HepG2 (cell line): Measurements from ENCODE around the gene DHRS12. TPM values are rescaled to one million over a fixed set of nuclear protein-coding genes. Genes with fewer than 3 reads are reported as not detected.

Experiments
- ATRX ChIP-seq: sonication (generic); formaldehyde crosslinking; IDR thresholded peaks from 2 replicates; pipeline ENCODE4 v1.4.0; 2020; ENCODE audit warnings: missing genetic modification reagents, borderline replicate concordance
- EHMT2 ChIP-seq: fragments of 200-600 bp; sonication (generic); IDR thresholded peaks from 2 replicates; pipeline ENCODE4 v1.7.0; 2017; ENCODE audit warnings: antibody characterized with exemption, low read depth, low read length, borderline replicate concordance
- HDAC2 ChIP-seq: sonication (generic); formaldehyde crosslinking; IDR thresholded peaks from 2 replicates; pipeline ENCODE4 v1.4.0; 2020; ENCODE audit warnings: missing genetic modification reagents
- KDM2A ChIP-seq: sonication (generic); formaldehyde crosslinking; IDR thresholded peaks from 2 replicates; pipeline ENCODE4 v1.4.0; 2020; ENCODE audit warnings: low read depth, missing genetic modification reagents, borderline replicate concordance
- KMT2B ChIP-seq: IDR thresholded peaks from 2 replicates; pipeline ENCODE4 v1.6.1; 2016; ENCODE audit warnings: missing genetic modification reagents, missing compliant biosample characterization
- MTA3 ChIP-seq: sonication (generic); formaldehyde crosslinking; IDR thresholded peaks from 2 replicates; pipeline ENCODE4 v1.4.0; 2020; ENCODE audit warnings: missing genetic modification reagents
- MTF1 ChIP-seq: sonication (generic); formaldehyde crosslinking; IDR thresholded peaks from 2 replicates; pipeline ENCODE4 v1.5.0; 2020; ENCODE audit warnings: missing genetic modification reagents
- PTBP1 ChIP-seq: fragments of 200-400 bp; formaldehyde crosslinking; IDR thresholded peaks from 2 replicates; pipeline ENCODE4 v1.6.1; 2018; ENCODE audit warnings: low read length, low read depth; ENCODE audit not compliant: poor library complexity, severe bottlenecking
- SALL1 ChIP-seq: sonication (generic); formaldehyde crosslinking; IDR thresholded peaks from 2 replicates; pipeline ENCODE4 v1.8.0; 2022; ENCODE audit warnings: mild to moderate bottlenecking, missing genetic modification reagents
- SNAI1 ChIP-seq: sonication (generic); formaldehyde crosslinking; IDR thresholded peaks from 2 replicates; pipeline ENCODE4 v1.5.0; 2020; ENCODE audit warnings: mild to moderate bottlenecking, missing genetic modification reagents, borderline replicate concordance
- TCF12 ChIP-seq, 2 experiments: fragments of 450-650 bp in 1 of 2; sonication (generic) in 1 of 2; formaldehyde crosslinking in 1 of 2; IDR thresholded peaks; 2 replicates each; pipeline versions ENCODE4 v1.6.1 to v1.8.0; 2017 to 2022; ENCODE audit warnings: antibody characterized with exemption in 1 of 2, mild to moderate bottlenecking in 1 of 2, missing genetic modification reagents in 1 of 2, moderate library complexity in 1 of 2
- TCF7 ChIP-seq: sonication (generic); IDR thresholded peaks from 2 replicates; pipeline ENCODE4 v1.6.1; 2016; ENCODE audit warnings: antibody characterized with exemption, low read depth
- ZNF44 ChIP-seq: sonication (generic); formaldehyde crosslinking; IDR thresholded peaks from 2 replicates; pipeline ENCODE4 v1.5.1; 2020; ENCODE audit warnings: mild to moderate bottlenecking, missing genetic modification reagents
- ZNF468 ChIP-seq: sonication (generic); formaldehyde crosslinking; IDR thresholded peaks from 2 replicates; pipeline ENCODE4 v1.8.0; 2022; ENCODE audit warnings: mild to moderate bottlenecking, moderate library complexity, missing genetic modification reagents
- ZNF484 ChIP-seq: sonication (generic); formaldehyde crosslinking; IDR thresholded peaks from 2 replicates; pipeline ENCODE4 v1.5.1; 2020; ENCODE audit warnings: mild to moderate bottlenecking, low read depth, missing genetic modification reagents, borderline replicate concordance
- ZNF543 ChIP-seq: sonication (generic); formaldehyde crosslinking; IDR thresholded peaks from 2 replicates; pipeline ENCODE4 v1.4.0; 2020; ENCODE audit warnings: mild to moderate bottlenecking, missing genetic modification reagents
- ZNF546 ChIP-seq: sonication (generic); formaldehyde crosslinking; conservative IDR thresholded peaks from 2 replicates; pipeline ENCODE4 v1.8.1; 2023; ENCODE audit warnings: mild to moderate bottlenecking, missing genetic modification reagents
- ZSCAN20 ChIP-seq: sonication (generic); formaldehyde crosslinking; IDR thresholded peaks from 2 replicates; pipeline ENCODE4 v1.4.0; 2020; ENCODE audit warnings: missing genetic modification reagents, mild to moderate bottlenecking, borderline replicate concordance
- polyA plus RNA-seq, 8 experiments: library from polyadenylated mRNA; depleted of rRNA in 3 of 8; stranded (reverse) in 7 of 8; unstranded in 1 of 8; fragments of >200 nt; fragmentation: Illumina TruSeq in 4 of 8; extraction: Trizol in 4 of 8; gene quantifications; 2 replicates each; pipeline versions ENCODE4 v1.2.1 to v1.2.3, GENCODE V29; 2011 to 2016; ENCODE audit warnings: low read depth in 4 of 8, missing spikeins in 1 of 8, mixed read lengths in 1 of 8; ENCODE audit not compliant: insufficient read depth in 1 of 8
- total RNA-seq, 5 experiments: library from RNA; depleted of rRNA; stranded (reverse); fragments of >200 nt; fragmentation: Illumina TruSeq; extraction: Trizol; gene quantifications; 2 replicates each; pipeline ENCODE4 v1.2.3, GENCODE V29; 2016; ENCODE audit warnings: low read depth in 1 of 5
- TF ChIP-seq, protein P1 (sequence below): sonication (generic); formaldehyde crosslinking; IDR thresholded peaks from 2 replicates; pipeline ENCODE4 v1.4.0; 2020; ENCODE audit warnings: mild to moderate bottlenecking, missing genetic modification reagents
- TF ChIP-seq, protein P2 (sequence below): IDR thresholded peaks from 2 replicates; pipeline ENCODE4 v1.6.1; 2012; ENCODE audit warnings: inconsistent platforms
- TF ChIP-seq, protein P3 (sequence below): sonication (generic); formaldehyde crosslinking; IDR thresholded peaks from 2 replicates; pipeline ENCODE4 v1.8.0; 2023; ENCODE audit warnings: mild to moderate bottlenecking, missing genetic modification reagents
- TF ChIP-seq, protein P4 (sequence below): sonication (generic); formaldehyde crosslinking; IDR thresholded peaks from 2 replicates; pipeline ENCODE4 v1.4.0; 2020; ENCODE audit warnings: mild to moderate bottlenecking, low read depth, missing genetic modification reagents
- TF ChIP-seq, protein P5 (sequence below): sonication (generic); formaldehyde crosslinking; IDR thresholded peaks from 2 replicates; pipeline ENCODE4 v1.5.0; 2020; ENCODE audit warnings: mild to moderate bottlenecking, missing genetic modification reagents

The DHRS12 gene
- total and polyA plus RNA-seq, 2 of the 13 experiments (the other 11 are each of a cell fraction or from before 2014, with no cell fraction given), result 7.2 to 8.4 TPM

DNA sequence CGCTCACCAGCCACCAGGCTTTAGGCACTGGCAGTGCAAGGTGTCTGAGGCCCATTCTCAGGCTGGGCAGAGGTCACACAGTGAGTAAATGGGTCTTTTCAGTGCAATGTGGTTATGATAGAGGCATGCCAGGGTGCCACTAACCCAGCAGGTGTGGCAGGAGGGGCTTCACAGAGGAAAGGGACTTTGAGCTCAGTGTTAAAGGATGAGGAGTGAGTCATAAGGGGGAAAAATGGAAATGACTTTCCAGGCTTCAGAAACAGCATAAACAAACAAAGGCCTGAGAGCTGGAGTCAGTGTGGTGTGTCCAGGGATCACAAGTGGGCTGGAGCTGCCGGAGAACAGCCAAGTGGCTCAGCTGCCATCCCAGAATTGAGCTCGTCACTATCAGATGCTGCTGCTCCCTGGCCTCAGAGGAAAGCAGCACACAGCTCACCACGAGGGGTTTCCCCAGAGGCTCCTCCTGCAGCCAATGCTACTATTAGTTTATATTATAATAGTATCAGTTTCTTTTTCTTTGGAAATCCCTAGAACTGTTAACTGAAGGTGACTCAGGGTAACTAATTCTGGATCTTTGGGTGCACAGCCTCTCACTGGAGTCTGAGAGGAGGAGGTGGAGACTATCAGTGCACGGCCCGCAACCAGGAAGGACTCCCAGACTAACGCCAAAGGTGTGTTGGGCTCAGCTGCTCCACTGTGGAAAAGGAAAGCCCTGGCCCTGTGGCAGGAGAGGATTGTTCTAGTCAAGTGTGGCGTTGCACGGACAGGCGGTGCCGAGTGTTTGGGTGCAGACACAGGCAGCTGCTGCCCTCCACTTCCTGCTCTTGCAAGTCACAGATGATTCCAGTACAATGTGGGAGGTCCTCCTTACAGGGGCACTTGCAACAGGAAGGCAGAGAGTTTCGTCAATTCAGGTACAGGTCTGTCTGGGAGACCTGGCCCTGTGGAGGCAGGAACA, 39.5 kb downstream of the DHRS12 start (continued):
- no peak for TF ChIP-seq ZNF484 (CRISPR knock-in tag)
- TF ChIP-seq HDAC2, result 0 out of 2 replicates have a peak, but pooled peaks have one; percentile 38
- no peak for TF ChIP-seq KMT2B (CRISPR knock-in tag)
- no peak for TF ChIP-seq TCF12 (IDR thresholded peaks at IDR 0.05)
- no peak for TF ChIP-seq TCF12 (CRISPR knock-in tag; IDR thresholded peaks at IDR 0.05)
- TF ChIP-seq SNAI1, result no peak
- no peak for TF ChIP-seq KDM2A (CRISPR knock-in tag)
- TF ChIP-seq SALL1 (CRISPR knock-in tag), result peak; percentile 93
- TF ChIP-seq, protein P1, sequence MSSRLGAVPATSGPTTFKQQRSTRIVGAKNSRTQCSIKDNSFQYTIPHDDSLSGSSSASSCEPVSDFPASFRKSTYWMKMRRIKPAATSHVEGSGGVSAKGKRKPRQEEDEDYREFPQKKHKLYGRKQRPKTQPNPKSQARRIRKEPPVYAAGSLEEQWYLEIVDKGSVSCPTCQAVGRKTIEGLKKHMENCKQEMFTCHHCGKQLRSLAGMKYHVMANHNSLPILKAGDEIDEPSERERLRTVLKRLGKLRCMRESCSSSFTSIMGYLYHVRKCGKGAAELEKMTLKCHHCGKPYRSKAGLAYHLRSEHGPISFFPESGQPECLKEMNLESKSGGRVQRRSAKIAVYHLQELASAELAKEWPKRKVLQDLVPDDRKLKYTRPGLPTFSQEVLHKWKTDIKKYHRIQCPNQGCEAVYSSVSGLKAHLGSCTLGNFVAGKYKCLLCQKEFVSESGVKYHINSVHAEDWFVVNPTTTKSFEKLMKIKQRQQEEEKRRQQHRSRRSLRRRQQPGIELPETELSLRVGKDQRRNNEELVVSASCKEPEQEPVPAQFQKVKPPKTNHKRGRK (CRISPR knock-in tag), result no peak
- TF ChIP-seq MTF1 (CRISPR knock-in tag), result no peak
- TF ChIP-seq MTA3 (CRISPR knock-in tag), result no peak
- TF ChIP-seq, protein P2, sequence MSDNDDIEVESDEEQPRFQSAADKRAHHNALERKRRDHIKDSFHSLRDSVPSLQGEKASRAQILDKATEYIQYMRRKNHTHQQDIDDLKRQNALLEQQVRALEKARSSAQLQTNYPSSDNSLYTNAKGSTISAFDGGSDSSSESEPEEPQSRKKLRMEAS, result peak; percentile 33; the same call in 1 of the 2 replicates
- TF ChIP-seq EHMT2, result no peak
- TF ChIP-seq, protein P3, sequence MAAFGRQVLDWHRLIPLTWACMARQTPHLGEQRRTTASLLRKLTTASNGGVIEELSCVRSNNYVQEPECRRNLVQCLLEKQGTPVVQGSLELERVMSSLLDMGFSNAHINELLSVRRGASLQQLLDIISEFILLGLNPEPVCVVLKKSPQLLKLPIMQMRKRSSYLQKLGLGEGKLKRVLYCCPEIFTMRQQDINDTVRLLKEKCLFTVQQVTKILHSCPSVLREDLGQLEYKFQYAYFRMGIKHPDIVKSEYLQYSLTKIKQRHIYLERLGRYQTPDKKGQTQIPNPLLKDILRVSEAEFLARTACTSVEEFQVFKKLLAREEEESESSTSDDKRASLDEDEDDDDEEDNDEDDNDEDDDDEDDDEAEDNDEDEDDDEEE (CRISPR knock-in tag), result no peak
- TF ChIP-seq ATRX (CRISPR knock-in tag), result no peak
- TF ChIP-seq, protein P4, sequence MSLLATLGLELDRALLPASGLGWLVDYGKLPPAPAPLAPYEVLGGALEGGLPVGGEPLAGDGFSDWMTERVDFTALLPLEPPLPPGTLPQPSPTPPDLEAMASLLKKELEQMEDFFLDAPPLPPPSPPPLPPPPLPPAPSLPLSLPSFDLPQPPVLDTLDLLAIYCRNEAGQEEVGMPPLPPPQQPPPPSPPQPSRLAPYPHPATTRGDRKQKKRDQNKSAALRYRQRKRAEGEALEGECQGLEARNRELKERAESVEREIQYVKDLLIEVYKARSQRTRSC (CRISPR knock-in tag), result no peak
- no peak for TF ChIP-seq ZNF546
- TF ChIP-seq, protein P5, sequence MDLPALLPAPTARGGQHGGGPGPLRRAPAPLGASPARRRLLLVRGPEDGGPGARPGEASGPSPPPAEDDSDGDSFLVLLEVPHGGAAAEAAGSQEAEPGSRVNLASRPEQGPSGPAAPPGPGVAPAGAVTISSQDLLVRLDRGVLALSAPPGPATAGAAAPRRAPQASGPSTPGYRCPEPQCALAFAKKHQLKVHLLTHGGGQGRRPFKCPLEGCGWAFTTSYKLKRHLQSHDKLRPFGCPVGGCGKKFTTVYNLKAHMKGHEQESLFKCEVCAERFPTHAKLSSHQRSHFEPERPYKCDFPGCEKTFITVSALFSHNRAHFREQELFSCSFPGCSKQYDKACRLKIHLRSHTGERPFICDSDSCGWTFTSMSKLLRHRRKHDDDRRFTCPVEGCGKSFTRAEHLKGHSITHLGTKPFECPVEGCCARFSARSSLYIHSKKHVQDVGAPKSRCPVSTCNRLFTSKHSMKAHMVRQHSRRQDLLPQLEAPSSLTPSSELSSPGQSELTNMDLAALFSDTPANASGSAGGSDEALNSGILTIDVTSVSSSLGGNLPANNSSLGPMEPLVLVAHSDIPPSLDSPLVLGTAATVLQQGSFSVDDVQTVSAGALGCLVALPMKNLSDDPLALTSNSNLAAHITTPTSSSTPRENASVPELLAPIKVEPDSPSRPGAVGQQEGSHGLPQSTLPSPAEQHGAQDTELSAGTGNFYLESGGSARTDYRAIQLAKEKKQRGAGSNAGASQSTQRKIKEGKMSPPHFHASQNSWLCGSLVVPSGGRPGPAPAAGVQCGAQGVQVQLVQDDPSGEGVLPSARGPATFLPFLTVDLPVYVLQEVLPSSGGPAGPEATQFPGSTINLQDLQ (CRISPR knock-in tag), result 0 out of 2 replicates have a peak, but pooled peaks have one; percentile 23
- TF ChIP-seq ZNF468 (CRISPR knock-in tag), result no peak
- TF ChIP-seq ZNF543, result 0 out of 2 replicates have a peak, but pooled peaks have one; percentile 37
- peak; percentile 17; the same call in 1 of the 2 replicates for TF ChIP-seq TCF7
- no peak for TF ChIP-seq PTBP1
- TF ChIP-seq ZNF44, result no peak
- no peak for TF ChIP-seq ZSCAN20 (CRISPR knock-in tag)
